T-helper 1 cell treated with Interleukin-12 subunit alpha and Interleukin-12 subunit beta and Interleukin-4 antibody, amounts not matched to agents 30 μg/mL and 1 μg/mL, for 36 hours (primary cell): ENCODE measurements around the gene NPHS1.
"Not testable (repeated sequence)": the region's sequence is repeated elsewhere in the genome, so short reads cannot be mapped to it uniquely, and the experiment has no call there.

Source experiments
- H3K27ac Mint-ChIP-seq: one replicate; pipeline ENCODE4 v1.8.0; 2021; ENCODE audit warnings: mild to moderate bottlenecking, mixed read lengths
- H3K27me3 Mint-ChIP-seq: one replicate; pipeline ENCODE4 v1.8.0; 2021; ENCODE audit warnings: low read depth, mixed read lengths
- H3K36me3 Mint-ChIP-seq: one replicate; pipeline ENCODE4 v1.8.0; 2021; ENCODE audit warnings: low read depth, mixed read lengths
- H3K4me1 Mint-ChIP-seq: one replicate; pipeline ENCODE4 v1.8.0; 2021; ENCODE audit warnings: low read depth, mixed read lengths
- H3K4me3 Mint-ChIP-seq: one replicate; pipeline ENCODE4 v1.8.0; 2021; ENCODE audit warnings: mild to moderate bottlenecking, moderate library complexity, mixed read lengths
- H3K9me3 Mint-ChIP-seq: one replicate; pipeline ENCODE4 v1.8.0; 2021; ENCODE audit warnings: mixed read lengths

The NPHS1 gene

DNA sequence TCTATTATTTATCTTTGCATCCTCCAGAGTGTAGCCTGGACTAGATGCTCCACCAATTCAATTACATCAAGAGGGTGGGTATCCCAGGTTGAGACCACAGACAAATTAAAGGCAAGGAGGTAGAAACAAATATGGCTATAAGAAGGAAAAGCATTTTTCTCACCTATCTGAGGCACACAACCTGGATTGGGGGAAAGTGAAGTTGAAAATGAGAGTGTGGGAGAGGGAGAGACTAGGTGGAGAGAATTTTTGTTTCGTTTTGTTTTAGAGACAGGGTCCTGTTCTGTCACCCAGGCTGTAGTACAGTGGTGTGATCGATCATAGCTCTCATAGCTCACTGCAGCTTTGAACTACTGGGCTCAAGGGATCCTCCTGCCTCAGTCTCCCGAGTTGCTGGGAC lies 33.9 kb downstream of the NPHS1 start:
- Mint-ChIP-seq H3K9me3 (no peaks in the 10 kb centered on the region), H3K27me3 (peaks cover 8% of the 10 kb centered on the region), H3K27ac (no peak overlapping the region), H3K36me3 (no peaks in the 10 kb centered on the region), H3K4me3 (no peak overlapping the region), H3K4me1 (peaks cover 2% of the 10 kb centered on the region)

DNA sequence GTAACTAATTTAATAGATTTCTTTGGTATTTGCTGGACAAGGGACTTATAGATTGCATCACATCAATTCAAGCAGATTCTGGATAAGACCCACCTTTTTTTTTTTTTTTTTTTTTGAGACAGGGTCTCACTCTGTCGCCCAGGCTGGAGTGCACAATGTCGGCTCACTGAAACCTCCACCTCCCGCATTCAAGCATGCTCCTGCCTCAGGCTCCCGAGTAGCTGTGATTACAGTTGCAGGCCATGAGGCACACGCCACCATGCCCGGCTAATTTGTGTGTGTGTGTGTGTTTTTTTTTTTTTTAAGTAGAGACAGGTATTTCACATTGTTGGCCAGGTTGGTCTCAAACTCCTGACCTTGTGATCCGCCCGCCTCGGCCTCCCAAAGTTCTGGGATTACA lies 35.5 kb downstream of the NPHS1 start:
- Mint-ChIP-seq H3K27ac (no peak overlapping the region), H3K27me3 (peaks cover 8% of the 10 kb centered on the region), H3K4me3 (no peak overlapping the region), H3K9me3 (no peaks in the 10 kb centered on the region), H3K4me1 (peaks cover 2% of the 10 kb centered on the region), H3K36me3 (no peaks in the 10 kb centered on the region)

DNA sequence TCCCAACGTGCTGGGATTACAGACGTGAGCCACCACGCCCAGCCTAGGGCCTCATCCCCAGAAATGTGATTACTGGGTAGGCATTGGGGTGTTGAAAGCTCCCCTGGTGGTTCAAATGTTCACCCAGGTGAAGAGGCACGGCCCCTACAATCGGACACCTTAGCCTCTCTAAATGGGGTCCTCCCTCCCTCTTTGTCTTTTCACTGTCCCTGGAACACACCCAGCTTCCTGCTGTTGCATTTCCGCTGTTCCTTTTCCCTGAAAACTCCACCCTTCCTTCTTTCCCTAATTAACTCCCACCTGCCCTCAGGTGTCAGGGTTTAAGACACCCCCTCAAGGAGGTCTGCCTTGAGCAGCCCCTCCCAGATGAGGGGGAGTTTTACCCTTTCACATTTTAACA lies 36.0 kb downstream of the NPHS1 start:
- H3K36me3 Mint-ChIP-seq: no peaks in the 10 kb centered on the region
- no peak overlapping the region for H3K27ac Mint-ChIP-seq
- no peaks in the 10 kb centered on the region for H3K9me3 Mint-ChIP-seq
- no peak overlapping the region for H3K4me3 Mint-ChIP-seq
- H3K27me3 Mint-ChIP-seq: peaks cover 8% of the 10 kb centered on the region
- peaks cover 2% of the 10 kb centered on the region for H3K4me1 Mint-ChIP-seq

DNA sequence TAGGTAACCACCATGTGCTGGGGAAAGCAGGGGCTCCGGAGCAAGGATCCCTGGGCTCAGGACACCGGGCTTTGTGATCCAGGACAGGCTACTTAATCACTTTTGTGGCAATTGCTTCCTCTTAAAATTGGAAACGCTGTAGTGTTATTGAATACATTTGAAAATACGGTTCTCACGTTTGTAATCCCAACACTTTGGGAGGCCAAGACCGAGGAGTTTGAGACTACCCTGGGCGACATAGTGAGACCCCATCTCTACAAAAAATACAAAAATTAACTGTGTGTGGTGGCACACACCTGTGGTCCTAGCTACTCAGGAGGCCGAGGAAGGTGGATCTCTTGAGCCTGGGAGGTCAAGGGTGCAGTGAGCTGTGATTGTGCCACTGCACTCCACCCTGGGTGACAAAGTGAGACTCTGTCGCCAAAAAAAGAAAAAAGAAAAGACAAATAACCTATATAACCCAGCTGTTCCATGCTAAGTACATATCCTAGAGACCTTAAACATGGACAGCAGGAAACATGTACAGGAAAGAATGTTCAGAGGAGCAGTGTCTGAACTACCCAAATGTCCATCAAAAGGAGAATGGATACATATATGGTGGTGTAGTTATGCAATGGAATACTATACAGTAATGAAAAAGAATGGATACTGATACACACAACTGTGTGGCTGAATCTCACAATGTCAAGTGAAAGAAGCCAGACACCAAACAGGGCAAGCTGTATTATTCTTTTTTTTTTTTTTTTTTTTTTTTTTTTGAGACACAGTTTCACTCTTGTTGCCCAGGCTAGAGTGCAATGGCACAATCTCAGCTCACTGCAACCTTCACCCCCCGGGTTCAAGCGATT lies 39.0 kb downstream of the NPHS1 start:
- H3K9me3 Mint-ChIP-seq: no peaks in the 10 kb centered on the region
- no peak overlapping the region for H3K4me3 Mint-ChIP-seq
- H3K4me1 Mint-ChIP-seq: no peaks in the 10 kb centered on the region
- no peaks in the 10 kb centered on the region for H3K36me3 Mint-ChIP-seq
- H3K27me3 Mint-ChIP-seq: peaks cover 10% of the 10 kb centered on the region
- H3K27ac Mint-ChIP-seq: no peak overlapping the region

DNA sequence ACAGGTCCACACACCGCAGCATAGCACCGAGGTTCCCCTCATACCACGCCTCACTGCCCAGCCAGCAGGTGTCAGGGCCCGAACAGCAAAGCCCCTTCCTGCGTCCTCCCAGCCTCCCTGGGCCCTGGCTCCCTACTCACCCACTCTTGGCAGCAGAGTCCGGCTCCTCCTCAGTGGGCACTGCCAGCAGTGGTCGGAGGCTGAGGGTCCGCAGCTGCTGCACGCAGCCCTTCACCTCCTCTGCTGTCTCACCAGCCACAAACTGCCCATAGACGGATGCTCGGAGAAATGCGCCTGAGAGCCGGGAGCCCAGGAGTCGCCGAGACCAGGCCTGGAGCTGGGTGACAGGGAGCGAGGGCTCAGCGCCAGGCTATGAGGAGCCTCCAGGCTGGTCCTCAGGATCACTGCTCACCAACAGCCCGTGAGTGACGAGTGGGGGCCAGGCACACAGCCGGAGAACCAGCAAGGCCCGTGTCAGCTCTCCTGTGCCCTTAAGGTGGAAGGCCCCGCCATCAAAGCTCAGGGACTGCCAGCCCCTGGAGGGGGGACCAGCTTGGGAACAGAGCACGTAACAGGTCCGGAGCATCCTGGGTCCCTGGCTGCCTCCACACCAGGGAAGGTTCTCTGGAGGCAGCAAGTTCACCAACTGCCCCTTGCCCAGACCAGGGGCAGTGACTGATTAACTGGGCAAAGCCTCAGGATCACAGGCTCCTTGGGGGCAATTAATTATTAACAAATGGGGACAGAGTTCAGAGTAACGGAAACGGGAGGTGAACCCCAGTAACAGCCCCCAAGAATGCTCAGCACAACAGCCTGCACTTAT lies 39.9 kb downstream of the NPHS1 start, which contains the start of gene PRODH2:
TSS of gene PRODH2 (minus strand) at position 626 of the 823 bp plus-strand sequence. CDS start at position 586, 40 bp downstream.
- Mint-ChIP-seq H3K27me3 (peaks cover 10% of the 10 kb centered on the region), H3K27ac (no peak within 1 kb of the TSS), H3K36me3 (no peaks in the 10 kb centered on the region), H3K4me3 (no peak within 1 kb of the TSS), H3K4me1 (no peaks in the 10 kb centered on the region), H3K9me3 (no peaks in the 10 kb centered on the region)

DNA sequence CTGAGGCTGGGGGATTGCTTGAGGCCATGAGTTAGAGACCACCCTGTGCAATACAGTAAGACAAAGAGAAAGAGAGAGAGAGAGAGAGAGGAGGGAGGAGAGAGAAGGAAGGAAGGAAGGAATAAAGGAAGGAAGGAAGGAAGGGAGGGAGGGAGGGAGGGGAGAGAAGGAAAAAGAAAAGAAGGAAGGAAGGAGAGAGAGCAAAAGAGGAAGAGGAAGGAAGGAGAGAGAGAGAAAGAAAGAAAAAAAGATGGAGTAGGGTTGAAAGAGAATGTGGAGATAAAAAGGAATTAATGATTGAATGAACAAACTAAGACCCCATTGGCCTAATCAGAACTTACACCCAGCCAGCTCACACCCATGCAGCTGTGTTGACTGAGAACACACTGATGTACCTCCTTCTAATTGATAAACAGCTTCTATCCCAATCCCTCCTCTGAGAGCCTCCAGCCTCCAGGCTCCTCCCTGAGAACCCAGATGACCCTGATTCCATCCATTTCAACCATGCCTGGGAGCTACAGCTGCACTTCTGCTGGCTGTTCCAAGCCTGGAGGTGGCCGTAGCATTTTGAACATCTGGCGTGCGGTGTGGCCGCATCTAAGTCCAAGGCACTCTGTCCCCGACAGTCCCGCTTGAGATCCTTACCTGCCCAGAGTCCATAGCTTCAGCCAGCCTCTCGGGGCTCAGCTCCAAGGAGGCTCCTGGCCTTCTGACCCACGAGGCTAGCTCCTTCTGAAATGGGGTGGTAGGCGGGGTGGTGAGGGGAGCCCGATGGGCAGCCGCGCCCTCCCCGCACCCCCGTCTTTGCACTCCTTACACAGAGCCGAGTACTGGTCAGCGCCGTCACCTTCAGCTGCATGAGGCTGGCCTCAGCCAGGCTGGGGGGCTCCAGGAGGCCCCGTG lies 40.7 kb downstream of the NPHS1 start:
- Mint-ChIP-seq H3K9me3 (no peaks in the 10 kb centered on the region), H3K4me3 (no peak overlapping the region), H3K36me3 (no peaks in the 10 kb centered on the region), H3K27me3 (peaks cover 9% of the 10 kb centered on the region), H3K27ac (no peak overlapping the region), H3K4me1 (no peaks in the 10 kb centered on the region)

DNA sequence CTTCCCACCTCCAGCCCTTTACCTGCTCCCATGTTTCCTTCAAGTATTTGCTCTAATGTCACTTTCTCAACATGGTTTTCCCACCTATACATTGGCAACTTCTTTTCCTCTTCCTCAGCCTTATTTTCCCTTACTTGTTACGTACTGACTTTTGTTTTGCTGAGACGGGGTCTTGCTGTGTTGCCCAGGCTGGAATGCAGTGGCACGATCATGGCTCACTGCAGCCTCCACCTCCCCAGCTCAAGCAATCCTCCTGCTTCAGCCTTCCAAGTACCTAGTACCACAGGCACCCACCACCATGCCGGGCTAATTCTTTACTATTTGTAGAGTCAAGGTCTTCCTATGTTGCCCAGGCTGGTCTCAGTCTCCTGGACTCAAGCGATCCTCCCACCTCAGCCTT lies 44.7 kb downstream of the NPHS1 start:
- H3K4me1 Mint-ChIP-seq: peaks cover 6% of the 10 kb centered on the region
- H3K27ac Mint-ChIP-seq: no peak overlapping the region
- no peak overlapping the region for H3K4me3 Mint-ChIP-seq
- H3K9me3 Mint-ChIP-seq: no peaks in the 10 kb centered on the region
- no peaks in the 10 kb centered on the region for H3K36me3 Mint-ChIP-seq
- H3K27me3 Mint-ChIP-seq: peaks cover 6% of the 10 kb centered on the region

DNA sequence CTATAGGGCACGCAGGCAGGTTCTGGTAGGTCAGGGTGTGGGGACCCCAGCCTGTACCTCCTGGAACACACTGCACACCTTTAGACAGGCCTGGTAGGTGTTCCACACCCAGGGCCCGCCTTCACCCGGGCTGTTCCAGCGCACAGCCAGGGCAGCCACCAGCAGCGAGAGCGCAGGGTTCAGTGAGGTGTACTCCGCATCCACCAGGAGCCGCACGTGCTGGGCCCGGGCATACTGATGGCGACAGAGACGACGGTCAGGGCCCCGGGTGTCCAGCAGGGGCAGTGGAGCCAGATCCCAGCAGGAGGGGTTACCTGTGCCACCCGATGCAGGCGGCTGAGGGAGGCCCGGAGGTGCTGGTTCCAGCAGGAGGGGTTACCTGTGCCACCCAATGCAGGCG lies 45.7 kb downstream of the NPHS1 start:
- H3K36me3 Mint-ChIP-seq: no peaks in the 10 kb centered on the region
- H3K4me3 Mint-ChIP-seq: no peak overlapping the region
- H3K9me3 Mint-ChIP-seq: no peaks in the 10 kb centered on the region
- peaks cover 6% of the 10 kb centered on the region for H3K4me1 Mint-ChIP-seq
- no peak overlapping the region for H3K27ac Mint-ChIP-seq
- H3K27me3 Mint-ChIP-seq: peaks cover 6% of the 10 kb centered on the region

DNA sequence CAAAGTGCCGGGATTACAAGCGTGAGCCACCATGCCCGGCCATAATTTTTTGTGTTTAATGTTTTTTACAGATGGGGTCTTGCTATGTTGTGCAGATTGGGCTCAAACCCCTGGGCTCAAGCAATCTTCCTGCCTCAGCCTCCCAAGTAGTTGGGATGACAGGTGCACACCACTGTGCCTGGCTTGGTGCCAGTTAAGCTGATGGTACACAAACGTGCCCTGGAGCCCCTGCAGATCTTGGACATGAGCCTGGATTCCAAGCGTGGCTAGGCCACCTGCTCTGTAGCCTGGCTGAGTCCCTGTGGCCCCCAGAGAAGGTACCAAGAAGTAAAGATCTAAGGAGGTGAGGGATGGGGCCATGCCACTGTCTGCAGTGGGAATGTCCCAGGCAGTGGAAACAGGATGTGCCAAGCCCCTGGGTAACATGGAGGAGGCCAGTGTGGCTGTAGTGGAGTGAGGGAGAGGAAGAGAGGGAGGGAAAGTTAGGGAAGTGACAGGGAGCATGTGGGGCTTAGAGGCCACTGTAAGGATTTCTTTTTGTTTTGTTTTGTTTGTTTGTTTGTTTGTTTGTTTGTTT lies 46.7 kb downstream of the NPHS1 start:
- Mint-ChIP-seq H3K27me3 (peaks cover 6% of the 10 kb centered on the region), H3K36me3 (no peaks in the 10 kb centered on the region), H3K4me1 (peaks cover 6% of the 10 kb centered on the region), H3K27ac (no peak overlapping the region), H3K9me3 (no peaks in the 10 kb centered on the region), H3K4me3 (no peak overlapping the region)

DNA sequence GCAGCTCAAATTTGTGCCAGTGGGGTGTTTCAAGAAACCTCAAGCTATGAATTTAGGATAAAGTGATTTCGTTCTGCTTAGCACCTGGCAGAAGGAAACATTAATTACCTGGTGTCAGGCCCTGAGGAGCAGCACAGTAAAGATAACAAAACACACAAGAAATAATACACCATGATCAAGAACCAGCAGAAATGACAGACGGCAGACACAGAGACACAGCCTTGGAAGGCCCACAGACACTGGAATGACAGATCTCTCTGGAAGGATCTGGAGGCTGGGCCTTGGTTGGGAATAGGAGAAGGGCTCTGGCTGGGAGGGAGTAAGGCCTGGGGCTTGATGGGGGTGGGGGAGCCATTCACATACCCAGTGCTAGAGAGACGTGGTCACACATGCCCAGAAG lies 50.5 kb downstream of the NPHS1 start:
- no peak overlapping the region for H3K4me3 Mint-ChIP-seq

DNA sequence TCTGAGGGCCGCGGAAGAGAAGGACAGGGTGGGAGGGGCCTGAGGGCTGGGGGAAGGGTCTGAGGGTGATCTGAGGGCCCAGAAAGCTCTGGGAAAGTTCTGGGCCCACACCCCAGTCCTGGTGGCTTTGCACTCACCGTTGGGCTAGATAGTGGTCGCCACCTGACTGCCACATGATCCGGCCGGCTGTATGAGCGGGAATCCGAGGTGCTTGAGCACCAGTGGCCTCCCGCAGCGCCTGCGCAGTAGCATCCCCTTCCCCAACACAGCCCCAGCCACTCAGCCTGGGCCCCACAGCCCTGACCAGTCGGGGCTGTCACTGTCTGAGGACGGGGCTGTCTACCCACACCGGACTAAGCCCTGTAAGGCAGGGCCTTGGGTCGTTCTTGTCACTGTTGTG lies 54.6 kb downstream of the NPHS1 start:
- Mint-ChIP-seq H3K4me1 (no peaks in the 10 kb centered on the region), H3K27ac (no peak overlapping the region), H3K27me3 (peaks cover 33% of the 10 kb centered on the region), H3K9me3 (no peaks in the 10 kb centered on the region), H3K4me3 (no peak overlapping the region), H3K36me3 (no peaks in the 10 kb centered on the region)

More for the DNA sequence above, 50.5 kb downstream of the NPHS1 start:
- Mint-ChIP-seq H3K4me1 (peaks cover 6% of the 10 kb centered on the region), H3K27ac (no peak overlapping the region), H3K36me3 (no peaks in the 10 kb centered on the region), H3K9me3 (no peaks in the 10 kb centered on the region), H3K27me3 (peaks cover 14% of the 10 kb centered on the region)

DNA sequence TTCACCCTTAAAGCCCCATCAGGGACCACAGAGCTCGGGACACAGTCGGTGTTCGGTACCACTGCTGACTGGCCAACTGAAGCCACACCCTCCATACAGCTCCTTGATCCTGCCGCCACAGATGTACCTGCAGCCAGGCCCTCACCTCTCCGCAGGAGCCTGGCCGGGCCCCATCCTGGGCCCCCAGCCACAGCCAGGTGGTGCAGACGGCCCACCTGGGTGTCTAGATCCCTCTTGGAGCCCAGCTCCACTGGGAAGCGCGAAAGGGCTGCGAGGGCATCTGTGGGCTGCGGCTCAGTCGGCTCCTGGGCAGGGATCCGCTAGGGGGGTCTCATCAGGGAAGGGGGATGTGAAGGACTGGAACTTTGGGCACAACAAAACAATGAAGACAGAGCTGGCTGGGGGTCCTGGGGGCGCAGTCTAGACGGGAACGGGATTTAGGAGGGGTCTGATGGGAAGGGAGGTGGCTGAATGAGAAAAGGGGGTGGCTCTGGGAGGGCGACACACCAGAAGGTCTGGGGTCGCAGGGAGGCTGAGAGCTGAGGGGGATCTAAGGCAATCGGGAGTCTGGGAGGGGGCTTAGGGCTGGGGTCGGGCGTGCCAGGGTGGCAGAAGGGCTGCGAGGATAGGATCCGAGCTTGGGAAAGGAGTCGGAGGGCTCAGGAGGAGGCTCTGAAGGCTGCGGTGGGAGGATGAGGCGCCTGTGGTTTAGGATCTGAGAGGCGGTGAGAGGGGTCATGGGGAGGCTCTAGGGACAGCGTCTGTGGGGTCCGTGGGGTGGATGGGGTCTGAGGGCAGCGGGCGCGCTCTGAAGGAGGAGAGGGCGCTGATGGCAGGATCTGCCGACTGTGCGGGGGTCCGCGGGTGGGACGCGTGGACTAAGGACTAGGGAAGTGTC lies 55.4 kb downstream of the NPHS1 start:
- Mint-ChIP-seq H3K4me1 (no peaks in the 10 kb centered on the region), H3K9me3 (no peaks in the 10 kb centered on the region), H3K27me3 (peaks cover 33% of the 10 kb centered on the region), H3K36me3 (no peaks in the 10 kb centered on the region), H3K4me3 (no peak overlapping the region), H3K27ac (no peak overlapping the region)

DNA sequence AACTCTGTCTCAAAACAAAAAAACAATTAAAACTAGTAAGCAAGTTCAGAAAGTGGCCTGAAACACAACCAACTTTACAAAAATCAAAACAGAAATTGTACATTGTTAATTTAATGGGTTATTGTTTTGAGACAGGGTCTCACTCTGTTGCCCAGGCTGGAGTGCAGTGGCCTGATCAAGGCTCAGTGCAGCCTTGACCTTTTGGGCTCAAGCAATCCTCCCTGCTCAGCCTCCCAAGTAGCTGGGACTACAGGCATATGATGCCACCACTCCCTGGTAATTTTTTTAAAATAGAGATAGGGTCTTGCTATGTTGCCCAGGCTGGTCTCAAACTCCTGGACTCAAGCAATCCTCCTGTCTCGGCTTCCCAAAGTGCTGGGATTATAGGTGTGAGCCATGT lies 56.7 kb downstream of the NPHS1 start:
- not testable (repeated sequence) for H3K4me1 Mint-ChIP-seq

More for the DNA sequence above, 56.7 kb downstream of the NPHS1 start:
- H3K36me3 Mint-ChIP-seq, H3K4me3 Mint-ChIP-seq, H3K27ac Mint-ChIP-seq, H3K9me3 Mint-ChIP-seq: not testable (repeated sequence)
- peaks cover 33% of the 10 kb centered on the region for H3K27me3 Mint-ChIP-seq
